GM12891 (cell line): ENCODE measurements around the gene C1orf53.

Source experiments
- POLR2A ChIP-seq: IDR thresholded peaks from 2 replicates; pipeline ENCODE4 v1.6.1; 2011; ENCODE audit warnings: low read depth, low read length, control low read depth
- POLR2AphosphoS5 ChIP-seq: IDR thresholded peaks from 2 replicates; pipeline ENCODE4 v1.6.1; 2011; ENCODE audit warnings: low read depth, low read length, control low read depth
- POU2F2 ChIP-seq: IDR thresholded peaks from 2 replicates; pipeline ENCODE4 v1.6.1; 2011; ENCODE audit warnings: low read depth, mild to moderate bottlenecking, control low read depth, low read length, moderate library complexity
- TAF1 ChIP-seq: IDR thresholded peaks from 2 replicates; pipeline ENCODE4 v1.6.1; 2011; ENCODE audit warnings: low read depth, low read length, control low read depth

GRCh38 chr1:197892684-197893083, 9.7 kb upstream of the C1orf53 start:
- no peak for TF ChIP-seq TAF1
- TF ChIP-seq POLR2AphosphoS5 = no peak
- TF ChIP-seq POLR2A = no peak
- no peak for TF ChIP-seq POU2F2
